Heart right ventricle (tissue), 16 donors: ENCODE measurements around the gene CITED4. TPM values are rescaled to one million over a fixed set of nuclear protein-coding genes. Genes with fewer than 3 reads are reported as not detected.
A peak's percentile ranks its signal among the peaks of the same experiment; 100 is the strongest.

Experiments
- ATAC-seq, 8 donors: fragments of 200-7000 bp; cut with Tn5 transposase; one replicate each; pipeline ENCODE4 v1.9.1; 2020; ENCODE audit warnings: mild to moderate bottlenecking in 8 of 8, moderate library complexity in 8 of 8, moderate number of reproducible peaks in 1 of 8
- DNase-seq, 2 donors: peaks; one replicate each; pipeline ENCODE4 v3.0.0-alpha.2; 2020
- H3K27ac ChIP-seq, 10 donors: fragments of 200-600 bp; sonication (generic) in 2 of 10; one replicate each; pipeline versions ENCODE4 v1.5.0 to v1.8.0; 2020 to 2022; ENCODE audit warnings: mild to moderate bottlenecking in 3 of 10
- H3K27me3 ChIP-seq, 7 donors: fragments of 200-600 bp; one replicate each; pipeline ENCODE4 v1.8.0; 2021 to 2022; ENCODE audit warnings: mild to moderate bottlenecking in 2 of 7
- H3K36me3 ChIP-seq, 9 donors: fragments of 200-600 bp; sonication (generic) in 1 of 9; one replicate each; pipeline versions ENCODE4 v1.5.0 to v1.8.0; 2020 to 2022; ENCODE audit warnings: mild to moderate bottlenecking in 2 of 9
- H3K4me1 ChIP-seq, 9 donors: fragments of 200-600 bp; sonication (generic) in 1 of 9; one replicate each; pipeline versions ENCODE4 v1.5.0 to v1.8.0; 2020 to 2022; ENCODE audit warnings: mild to moderate bottlenecking in 4 of 9
- H3K4me3 ChIP-seq, 10 donors: fragments of 200-600 bp; sonication (generic) in 2 of 10; one replicate each; pipeline versions ENCODE4 v1.5.0 to v1.8.0; 2020 to 2022; ENCODE audit warnings: mild to moderate bottlenecking in 7 of 10, moderate library complexity in 2 of 10
- H3K9me3 ChIP-seq, 11 donors: fragments of 200-600 bp in 10 of 11; sonication (generic) in 2 of 11; one replicate each; pipeline versions ENCODE4 v1.5.0 to v1.8.0; 2013 to 2022; ENCODE audit warnings: mild to moderate bottlenecking in 2 of 11, control low read depth in 1 of 11, moderate library complexity in 1 of 11
- WGBS, 2 donors: extraction: QIAGEN DNeasy Blood & Tissue Kit; methylation state at CpG; one replicate each; pipeline ENCODE4 v1.1.7; 2013; ENCODE audit warnings: inconsistent platforms in 1 of 2; 5-methylcytosine and 5-hydroxymethylcytosine counted together
- intact Hi-C, 10 donors: fragments of 100-400 bp; cut with DNase I; formaldehyde crosslinking; loops; one replicate each; pipeline versions ENCODE4 v1.11.1 to v1.14.2; 2022
- polyA plus RNA-seq, 2 donors: library from polyadenylated mRNA; stranded (reverse); fragments of 200-250 nt; gene quantifications; one replicate each; pipeline ENCODE4 v1.2.3, GENCODE V29; 2013
- total RNA-seq, 10 donors: library from RNA; stranded (reverse); fragmentation: NEBNext Ultra II Directional in 3 of 10; extraction: Animal tissue kit (Norgen Biotek cat#: 25700) in 3 of 10; gene quantifications; one replicate each; pipeline versions ENCODE4 v1.2.1 to v1.2.4, GENCODE V29; 2021 to 2023
- TF ChIP-seq, protein P1 (sequence below), 9 donors: fragments of 200-600 bp; sonication (generic) in 2 of 9; IDR thresholded peaks; one replicate each; pipeline versions ENCODE4 v1.5.0 to v1.8.0; 2021 to 2022; ENCODE audit warnings: antibody characterized with exemption in 9 of 9, mild to moderate bottlenecking in 5 of 9, moderate library complexity in 1 of 9
- donor health status: Arrhythmogenic right ventricular cardiomyopathy.
- donor health status: ischemic (EF 13 %, LVEDD 7.1; RV severe dilation, severe dysfunction).
- donor health status: healthy with polysubstance abuse.
- donor health status: DM: no; HTN: yes; CAD: no.
- donor health status: DM: no; HTN: no; CAD: no.
- donor health status: ischemic (EF 25% LVEDD 6.9; RV normal size, moderate dysfunction).
- donor health status: ischemic (EF 25% LVEDD 5.7; RV mildly dilated, moderate dysfunction).
- donor health status: healthy.
- donor health status: DM: yes; HTN: yes; CAD: no.
- donor health status: Ischemic cardiomyopathy.
- donor health status: ischemic (EF 35%, LVEDD 5.7; RV mildly dilated, moderate dysfunction).
- donor health status: nonischemic (EF 11% LVEDD 7.7; RV severe dilation, severe dysfunction).
- donor health status: DM: yes; HTN: yes; CAD: no.
- donor health status: PGD.
- donor health status: ischemic (EF 29% LVEDD 5.4; RV normal size, mild dysfunction).
- donor health status: nonischemic (EF 23%, LVEDD 6.1; RV moderate dilation, normal function).

Gene CITED4
- total and polyA plus RNA-seq, 12 donors: 6.1 to 88.8 (median 25.8) TPM

GRCh38 chr1:40838045-40838979 lies 23.9 kb downstream of the CITED4 start:
- TF ChIP-seq, protein P1, sequence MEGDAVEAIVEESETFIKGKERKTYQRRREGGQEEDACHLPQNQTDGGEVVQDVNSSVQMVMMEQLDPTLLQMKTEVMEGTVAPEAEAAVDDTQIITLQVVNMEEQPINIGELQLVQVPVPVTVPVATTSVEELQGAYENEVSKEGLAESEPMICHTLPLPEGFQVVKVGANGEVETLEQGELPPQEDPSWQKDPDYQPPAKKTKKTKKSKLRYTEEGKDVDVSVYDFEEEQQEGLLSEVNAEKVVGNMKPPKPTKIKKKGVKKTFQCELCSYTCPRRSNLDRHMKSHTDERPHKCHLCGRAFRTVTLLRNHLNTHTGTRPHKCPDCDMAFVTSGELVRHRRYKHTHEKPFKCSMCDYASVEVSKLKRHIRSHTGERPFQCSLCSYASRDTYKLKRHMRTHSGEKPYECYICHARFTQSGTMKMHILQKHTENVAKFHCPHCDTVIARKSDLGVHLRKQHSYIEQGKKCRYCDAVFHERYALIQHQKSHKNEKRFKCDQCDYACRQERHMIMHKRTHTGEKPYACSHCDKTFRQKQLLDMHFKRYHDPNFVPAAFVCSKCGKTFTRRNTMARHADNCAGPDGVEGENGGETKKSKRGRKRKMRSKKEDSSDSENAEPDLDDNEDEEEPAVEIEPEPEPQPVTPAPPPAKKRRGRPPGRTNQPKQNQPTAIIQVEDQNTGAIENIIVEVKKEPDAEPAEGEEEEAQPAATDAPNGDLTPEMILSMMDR (IDR thresholded peaks at IDR 0.05): no peak
- ATAC-seq (peak in 1 of 8 donors; percentile 34), DNase-seq (no peak)
- H3K27me3 ChIP-seq: peaks cover 0 to 10% (median 4%) of the 10 kb centered on the region in 7 donors
- no peak overlapping the region for H3K4me3 ChIP-seq
- peaks cover 0 to 8% (median 0%) of the 10 kb centered on the region in 11 donors for H3K9me3 ChIP-seq
- intact Hi-C loops: no loop called here
- H3K4me1 ChIP-seq: no peaks in the 10 kb centered on the region
- no peaks in the 10 kb centered on the region for H3K36me3 ChIP-seq
- WGBS, 2 donors: 58 to 60% methylated on average over 60 of the region's 60 CpGs
- H3K27ac ChIP-seq: no peak overlapping the region

- no peaks in the 10 kb centered on the region for H3K36me3 ChIP-seq
- peaks cover 0 to 4% (median 0%) of the 10 kb centered on the region in 11 donors for H3K9me3 ChIP-seq
- no peak overlapping the region for H3K27ac ChIP-seq
- TF ChIP-seq, protein P1 (IDR thresholded peaks at IDR 0.05): no peak
- H3K4me3 ChIP-seq: no peak overlapping the region
- ATAC-seq (no peak), DNase-seq (no peak)
- no peaks in the 10 kb centered on the region for H3K4me1 ChIP-seq
- intact Hi-C loops: no loop called here
- H3K27me3 ChIP-seq: peaks cover 0 to 10% (median 4%) of the 10 kb centered on the region in 7 donors
- whole genome bisulfite sequencing, 2 donors: 59 to 60% methylated on average over 24 of the region's 24 CpGs
Observed at GRCh38 chr1:40837601-40838000, 24.6 kb downstream of the CITED4 start.

DNA sequence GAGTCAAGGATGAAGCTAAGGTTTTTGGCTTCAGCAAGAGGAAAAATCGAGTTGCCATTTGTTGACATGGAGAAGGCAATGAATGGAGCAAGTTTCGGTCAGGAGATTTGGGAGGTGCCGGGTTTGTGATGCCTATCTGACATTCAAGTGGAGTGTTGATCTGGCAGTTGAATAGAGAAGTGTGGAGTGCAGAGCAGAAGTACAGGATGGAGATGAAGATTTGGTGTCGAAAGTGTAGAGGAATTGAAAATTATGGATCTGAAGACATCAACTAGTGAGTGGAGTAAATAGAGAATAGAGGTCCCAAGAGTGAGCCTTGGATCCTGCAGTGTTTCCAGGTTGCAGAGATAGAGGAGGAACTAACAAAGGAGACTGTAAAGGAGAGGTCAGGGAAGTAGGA lies 25.9 kb downstream of the CITED4 start:
- WGBS, 2 donors: 85 to 90% methylated on average over 4 of the region's 4 CpGs
- DNase-seq (no peak), ATAC-seq (no peak)
- no peaks in the 10 kb centered on the region for H3K36me3 ChIP-seq
- H3K4me1 ChIP-seq: no peaks in the 10 kb centered on the region
- no peak overlapping the region for H3K4me3 ChIP-seq
- H3K27ac ChIP-seq: no peak overlapping the region
- intact Hi-C loops: no loop called here
- TF ChIP-seq, protein P1 (IDR thresholded peaks at IDR 0.05): no peak
- no peaks in the 10 kb centered on the region for H3K9me3 ChIP-seq
- peaks cover 0 to 10% (median 4%) of the 10 kb centered on the region in 7 donors for H3K27me3 ChIP-seq

- no peaks in the 10 kb centered on the region for H3K9me3 ChIP-seq
- WGBS, 2 donors: 73 to 84% methylated on average over 11 of the region's 11 CpGs
- intact Hi-C loops: no loop called here
Observed at GRCh38 chr1:40834968-40835545, 27.1 kb downstream of the CITED4 start.

More at GRCh38 chr1:40834968-40835545, 27.1 kb downstream of the CITED4 start:
- no peaks in the 10 kb centered on the region for H3K36me3 ChIP-seq
- no peak overlapping the region for H3K27ac ChIP-seq
- H3K27me3 ChIP-seq: peaks cover 0 to 10% (median 4%) of the 10 kb centered on the region in 7 donors
- ATAC-seq (no peak), DNase-seq (no peak)
- TF ChIP-seq, protein P1 (IDR thresholded peaks at IDR 0.05): no peak
- no peaks in the 10 kb centered on the region for H3K4me1 ChIP-seq
- no peak overlapping the region for H3K4me3 ChIP-seq
